DOHH2 (cell line): ENCODE results near the gene ITLN1.

Experiments
- H3F3A ChIP-seq: fragments of 200-600 bp; sonication (generic), shearing (Covaris generic); 2 replicates; pipeline ENCODE4 v1.6.0; 2016; ENCODE audit warnings: antibody characterized with exemption, mild to moderate bottlenecking; ENCODE audit not compliant: control insufficient read depth, insufficient read depth
- H3K27ac ChIP-seq: fragments of 200-600 bp; sonication (generic); 2 replicates; pipeline ENCODE4 v1.5.1; 2014; ENCODE audit warnings: low read depth, mild to moderate bottlenecking, low read length, moderate library complexity
- H3K27me3 ChIP-seq: fragments of 200-600 bp; sonication (generic); 2 replicates; pipeline ENCODE4 v1.6.1; 2014; ENCODE audit warnings: mild to moderate bottlenecking, low read length, mixed read lengths; ENCODE audit not compliant: control insufficient read depth
- H3K36me3 ChIP-seq: fragments of 200-600 bp; sonication (generic); 2 replicates; pipeline ENCODE4 v1.6.1; 2014; ENCODE audit warnings: mild to moderate bottlenecking, low read length, moderate library complexity, mixed read lengths; ENCODE audit not compliant: control insufficient read depth
- H3K4me1 ChIP-seq: fragments of 200-600 bp; sonication (generic); 2 replicates; pipeline ENCODE4 v1.6.1; 2014; ENCODE audit warnings: mild to moderate bottlenecking, low read length, mixed read lengths; ENCODE audit not compliant: control insufficient read depth
- H3K4me2 ChIP-seq: fragments of 200-600 bp; sonication (generic); 2 replicates; pipeline ENCODE4 v1.6.0; 2014; ENCODE audit warnings: mild to moderate bottlenecking, low read length, moderate library complexity
- H3K4me3 ChIP-seq: fragments of 200-600 bp; sonication (generic); 2 replicates; pipeline ENCODE4 v1.5.1; 2014; ENCODE audit warnings: mild to moderate bottlenecking, low read length, mixed read lengths
- H3K79me2 ChIP-seq: fragments of 200-600 bp; sonication (generic); 2 replicates; pipeline ENCODE4 v1.6.1; 2014; ENCODE audit warnings: mild to moderate bottlenecking, low read length, mixed read lengths; ENCODE audit not compliant: control insufficient read depth
- H3K9me2 ChIP-seq: fragments of 200-600 bp; sonication (generic); replicated peaks from 2 replicates; pipeline ENCODE4 v1.6.1; 2014; ENCODE audit warnings: mild to moderate bottlenecking, low read length, mixed read lengths; ENCODE audit not compliant: control insufficient read depth
- H3K9me3 ChIP-seq: fragments of 200-600 bp; sonication (generic); 2 replicates; pipeline ENCODE4 v1.6.1; 2014; ENCODE audit warnings: antibody characterized with exemption, low read length, mixed read lengths; ENCODE audit not compliant: control insufficient read depth, insufficient read depth
- H4K20me1 ChIP-seq: fragments of 200-600 bp; sonication (generic); 2 replicates; pipeline ENCODE4 v1.6.0; 2014; ENCODE audit warnings: low read depth, mild to moderate bottlenecking, antibody characterized with exemption, low read length, moderate library complexity; ENCODE audit not compliant: control insufficient read depth, insufficient read depth
- CTCF ChIP-seq: fragments of 200-600 bp; sonication (generic); IDR thresholded peaks from one replicate; pipeline ENCODE4 v1.5.1; 2014; ENCODE audit warnings: antibody characterized with exemption, mild to moderate bottlenecking, low read depth, low read length; ENCODE audit not compliant: poor library complexity, severe bottlenecking
- EZH2phosphoT487 ChIP-seq: fragments of 200-600 bp; sonication (generic); IDR thresholded peaks from 2 replicates; pipeline ENCODE4 v1.6.1; 2017; ENCODE audit warnings: borderline replicate concordance, mild to moderate bottlenecking, antibody characterized with exemption, low read length, moderate library complexity, mixed read lengths

ITLN1 gene

GRCh38 chr1:160826546-160826945, 58.4 kb downstream of the ITLN1 start:
- no peaks in the 10 kb centered on the region for H3K36me3 ChIP-seq
- no peak overlapping the region for H3K27ac ChIP-seq
- peaks cover 8% of the 10 kb centered on the region for H3K27me3 ChIP-seq
- no peak overlapping the region for H3K4me2 ChIP-seq
- H3K4me1 ChIP-seq = no peaks in the 10 kb centered on the region
- TF ChIP-seq CTCF (no peak), EZH2phosphoT487 (no peak)
- no peaks in the 10 kb centered on the region for H4K20me1 ChIP-seq
- no peaks in the 10 kb centered on the region for H3K9me3 ChIP-seq
- H3K9me2 ChIP-seq = no peaks in the 10 kb centered on the region
- no peaks in the 10 kb centered on the region for H3F3A ChIP-seq
- H3K4me3 ChIP-seq = no peak overlapping the region
- no peaks in the 10 kb centered on the region for H3K79me2 ChIP-seq
